SK-N-SH (cell line): ENCODE data around the gene CYP26A1. TPM values are rescaled to one million over a fixed set of nuclear protein-coding genes. Genes with fewer than 3 reads are reported as not detected.

Experiments
- CTCF ChIA-PET: fragments of 300-600, 350-600 bp; formaldehyde crosslinking; extraction: SDS; loops from one replicate; lab custom pipeline; 2021; lab: Yijun Ruan, JAX
- POLR2A ChIA-PET: fragments of 350-600 bp; sonication (Branson Sonifier 250); formaldehyde crosslinking; extraction: SDS; loops from one replicate; lab custom pipeline; 2020; ENCODE audit warnings: antibody characterized with exemption, inconsistent platforms; lab: Yijun Ruan, JAX
- DNase-seq: peaks from one replicate; pipeline ENCODE4 v3.0.0; 2012
- H2AFZ ChIP-seq: fragments of 200-600 bp; sonication (generic); 2 replicates; pipeline ENCODE4 v1.8.1; 2016; ENCODE audit warnings: antibody characterized with exemption, mild to moderate bottlenecking, low read depth
- H3F3A ChIP-seq: fragments of 200-600 bp; sonication (generic); replicated peaks from 2 replicates; pipeline ENCODE3; 2016; ENCODE audit warnings: antibody characterized with exemption, mild to moderate bottlenecking; ENCODE audit not compliant: insufficient read depth
- H3K27ac ChIP-seq, 2 experiments: fragments of 200-500 bp in 1 of 2; fragments of 200-600 bp in 1 of 2; sonication (Bioruptor generic) in 1 of 2; sonication (generic), shearing (Covaris generic) in 1 of 2; 2 replicates each; pipeline versions ENCODE4 v1.5.1 to v1.6.1; 2014 to 2016; ENCODE audit warnings: low read depth in 2 of 2, inconsistent platforms in 1 of 2, low read length in 1 of 2, mild to moderate bottlenecking in 1 of 2, mixed read lengths in 1 of 2
- H3K27me3 ChIP-seq: fragments of 200-600 bp; sonication (generic), shearing (Covaris generic); 2 replicates; pipeline ENCODE4 v1.6.1; 2016; ENCODE audit warnings: mixed run types; ENCODE audit not compliant: insufficient read depth
- H3K36me3 ChIP-seq, 2 experiments: fragments of 200-500 bp in 1 of 2; fragments of 200-600 bp in 1 of 2; sonication (Bioruptor generic) in 1 of 2; sonication (generic) in 1 of 2; replicated peaks in 1 of 2; 2 replicates each; pipeline versions ENCODE3 to v1.5.1; 2014 to 2016; ENCODE audit warnings: low read length in 1 of 2, mild to moderate bottlenecking in 1 of 2; ENCODE audit not compliant: insufficient read depth in 2 of 2, control insufficient read depth in 1 of 2
- H3K4me1 ChIP-seq, 2 experiments: fragments of 200-500 bp in 1 of 2; fragments of 200-600 bp in 1 of 2; sonication (Bioruptor generic) in 1 of 2; sonication (generic), shearing (Covaris generic) in 1 of 2; 2 replicates each; pipeline versions ENCODE4 v1.5.1 to v1.6.1; 2014 to 2016; ENCODE audit warnings: low read depth in 1 of 2, low read length in 1 of 2, mixed run types in 1 of 2; ENCODE audit not compliant: insufficient read depth in 2 of 2, control insufficient read depth in 1 of 2
- H3K4me2 ChIP-seq: fragments of 200-600 bp; sonication (generic), shearing (Covaris generic); 2 replicates; pipeline ENCODE4 v1.6.1; 2017; ENCODE audit warnings: mixed run types
- H3K4me3 ChIP-seq, 2 experiments: fragments of 200-500 bp in 1 of 2; fragments of 200-600 bp in 1 of 2; sonication (Bioruptor generic) in 1 of 2; sonication (generic), shearing (Covaris generic) in 1 of 2; 2 replicates each; pipeline versions ENCODE4 v1.5.1 to v1.8.1; 2014 to 2016; ENCODE audit warnings: low read depth in 2 of 2, inconsistent platforms in 1 of 2, low read length in 1 of 2, mild to moderate bottlenecking in 1 of 2, mixed read lengths in 1 of 2, moderate library complexity in 1 of 2
- H3K79me2 ChIP-seq: fragments of 200-600 bp; sonication (generic); 2 replicates; pipeline ENCODE4 v1.8.1; 2017; ENCODE audit warnings: mild to moderate bottlenecking; ENCODE audit not compliant: insufficient read depth
- H3K9ac ChIP-seq: fragments of 200-600 bp; sonication (generic); 2 replicates; pipeline ENCODE4 v1.6.1; 2017; ENCODE audit warnings: mixed run types
- H3K9me2 ChIP-seq: fragments of 200-600 bp; sonication (generic); 2 replicates; pipeline ENCODE4 v1.6.1; 2017; ENCODE audit warnings: mixed run types
- H3K9me3 ChIP-seq: fragments of 200-600 bp; sonication (generic); 2 replicates; pipeline ENCODE4 v1.6.1; 2017; ENCODE audit warnings: mixed run types, mild to moderate bottlenecking, moderate library complexity
- H4K20me1 ChIP-seq: fragments of 200-600 bp; sonication (generic); 2 replicates; pipeline ENCODE4 v1.6.1; 2017; ENCODE audit warnings: mild to moderate bottlenecking, mixed run types; ENCODE audit not compliant: insufficient read depth
- EP300 ChIP-seq, 2 experiments: IDR thresholded peaks; 2 replicates each; pipeline versions ENCODE4 v1.4.0 to v1.6.1; 2012; ENCODE audit warnings: borderline replicate concordance in 1 of 2, low read depth in 1 of 2, low read length in 1 of 2
- FOSL2 ChIP-seq: IDR thresholded peaks from 2 replicates; pipeline ENCODE4 v1.4.0; 2012; ENCODE audit warnings: low read depth, mild to moderate bottlenecking, moderate library complexity, borderline replicate concordance
- FOXJ3 ChIP-seq: sonication (generic); formaldehyde crosslinking; IDR thresholded peaks from 2 replicates; pipeline ENCODE4 v1.5.1; 2020; ENCODE audit warnings: mild to moderate bottlenecking, missing genetic modification reagents
- FOXM1 ChIP-seq: IDR thresholded peaks from 2 replicates; pipeline ENCODE4 v1.4.0; 2012; ENCODE audit warnings: low read depth, mild to moderate bottlenecking
- GATA2 ChIP-seq: sonication (generic); formaldehyde crosslinking; IDR thresholded peaks from 2 replicates; pipeline ENCODE4 v1.5.0; 2020; ENCODE audit warnings: mild to moderate bottlenecking, missing genetic modification reagents
- JUND ChIP-seq: IDR thresholded peaks from 2 replicates; pipeline ENCODE4 v1.4.0; 2012
- NFIC ChIP-seq: IDR thresholded peaks from 2 replicates; pipeline ENCODE4 v1.4.0; 2012; ENCODE audit warnings: borderline replicate concordance
- NRF1 ChIP-seq: IDR thresholded peaks from 2 replicates; pipeline ENCODE4 v1.6.1; 2012; ENCODE audit warnings: low read depth, mild to moderate bottlenecking, low read length
- RAD21 ChIP-seq: IDR thresholded peaks from 2 replicates; pipeline ENCODE4 v1.6.1; 2012; ENCODE audit warnings: mild to moderate bottlenecking, low read length
- RFX5 ChIP-seq: IDR thresholded peaks from 2 replicates; pipeline ENCODE4 v1.6.1; 2012; ENCODE audit warnings: mild to moderate bottlenecking, improper control_type of control experiment, low read length
- RXRA ChIP-seq: IDR thresholded peaks from 2 replicates; pipeline ENCODE4 v1.4.0; 2012; ENCODE audit warnings: low read depth, mild to moderate bottlenecking, borderline replicate concordance
- SMC3 ChIP-seq: IDR thresholded peaks from 2 replicates; pipeline ENCODE4 v1.6.1; 2012; ENCODE audit warnings: low read depth, low read length, improper control_type of control experiment
- TAF1 ChIP-seq: IDR thresholded peaks from 2 replicates; pipeline ENCODE4 v1.6.1; 2012; ENCODE audit warnings: low read depth, mild to moderate bottlenecking, low read length, moderate library complexity, borderline replicate concordance
- YY1 ChIP-seq: IDR thresholded peaks from 2 replicates; pipeline ENCODE4 v1.4.0; 2012; ENCODE audit warnings: low read depth, mild to moderate bottlenecking
- WGBS: methylation state at CpG from one replicate; pipeline ENCODE4 v1.1.6; 2017; ENCODE audit warnings: low lambda C conversion rate; 5-methylcytosine and 5-hydroxymethylcytosine counted together
- polyA plus RNA-seq, 3 experiments: library from polyadenylated mRNA; depleted of rRNA; stranded (reverse); fragments of >200 nt; gene quantifications; 2 replicates each; pipeline ENCODE4 v1.2.3, GENCODE V29; 2012
- TF ChIP-seq, protein P1 (sequence below): IDR thresholded peaks from 2 replicates; pipeline ENCODE4 v1.4.0; 2012; ENCODE audit warnings: low read depth, borderline replicate concordance
- TF ChIP-seq, protein P2 (sequence below): fragments of 150-350 bp; IDR thresholded peaks from 2 replicates; pipeline ENCODE4 v1.6.1; 2016; ENCODE audit warnings: mild to moderate bottlenecking, low read depth, low read length
- TF ChIP-seq, protein P3 (sequence below): IDR thresholded peaks from 2 replicates; pipeline ENCODE4 v1.4.0; 2012; ENCODE audit warnings: low read depth
- TF ChIP-seq, protein P4 (sequence below): IDR thresholded peaks from 2 replicates; pipeline ENCODE4 v1.6.1; 2012; ENCODE audit warnings: mild to moderate bottlenecking, low read depth, low read length, moderate library complexity

CYP26A1 gene
- polyA plus RNA-seq, 1 of the 3 experiments (the other 2 are of a cell fraction): not detected

DNA sequence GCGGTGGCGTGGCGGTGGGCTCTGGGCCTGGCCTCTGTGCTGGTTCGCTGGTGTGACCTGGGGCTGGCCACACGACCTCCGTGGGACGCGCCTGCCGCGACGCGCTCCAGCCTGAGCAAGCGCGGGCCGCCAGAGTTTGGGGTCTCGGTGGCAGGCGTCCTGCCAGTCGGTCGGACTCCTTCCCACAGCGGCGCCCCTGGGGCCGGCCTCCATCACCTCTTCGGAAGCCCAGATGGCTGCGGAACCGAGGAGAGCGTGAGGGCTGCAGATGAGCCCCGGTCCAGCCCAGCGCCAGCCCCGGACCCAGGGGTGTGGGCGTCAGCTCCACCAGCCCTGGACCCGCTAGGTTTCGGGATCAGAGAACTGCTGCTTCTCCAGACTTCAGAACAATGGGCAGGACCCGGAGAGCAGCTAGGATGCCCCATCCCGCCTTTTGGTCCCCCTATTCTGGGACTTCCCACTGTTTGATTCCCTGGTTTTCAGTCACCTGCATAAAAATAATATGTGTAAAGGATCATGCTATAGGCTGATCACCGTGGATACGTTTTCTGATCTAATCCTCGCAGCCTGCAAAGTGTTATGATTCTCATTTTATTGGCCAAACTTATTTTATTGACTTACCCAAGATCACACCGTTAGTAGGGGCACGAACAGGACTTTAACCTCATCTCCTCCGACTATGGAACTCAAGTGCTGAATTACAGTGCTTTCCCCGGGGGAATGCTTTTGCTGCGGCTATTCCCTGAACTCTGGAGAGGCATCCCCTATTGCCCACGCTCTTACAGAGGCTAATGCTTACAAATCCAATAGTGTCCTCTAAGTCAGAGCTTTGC is 10.3 kb upstream of the CYP26A1 start:
- no peak for TF ChIP-seq FOXJ3 (CRISPR knock-in tag)
- 94% methylated on average over 23 of the region's 43 CpGs for WGBS
- Histone ChIP-seq H3K9me3 (no peaks in the 10 kb centered on the region), H3K27ac (no peak overlapping the region), H3K4me2 (no peak overlapping the region), H2AFZ (no peak overlapping the region), H3K4me1 (peaks cover 0 to 7% of the 10 kb centered on the region in 2 experiments; a peak in 1 of 4 replicates), H3K36me3 (no peaks in the 10 kb centered on the region), H3K9ac (no peak overlapping the region), H3K4me3 (no peak overlapping the region), H3K79me2 (no peaks in the 10 kb centered on the region), H3F3A (no peaks in the 10 kb centered on the region), H3K9me2 (no peaks in the 10 kb centered on the region), H4K20me1 (no peaks in the 10 kb centered on the region), H3K27me3 (peaks cover 33% of the 10 kb centered on the region)
- ChIA-PET CTCF (interaction anchor here (0.7 to 8.4 kb wide), 4 partner anchors 15 to 295 kb away, joined by 3 to 69 read pairs (median 3); no protein-coding TSS in a partner anchor), POLR2A (no interaction called here)
- peak; percentile 31 for DNase-seq

DNA sequence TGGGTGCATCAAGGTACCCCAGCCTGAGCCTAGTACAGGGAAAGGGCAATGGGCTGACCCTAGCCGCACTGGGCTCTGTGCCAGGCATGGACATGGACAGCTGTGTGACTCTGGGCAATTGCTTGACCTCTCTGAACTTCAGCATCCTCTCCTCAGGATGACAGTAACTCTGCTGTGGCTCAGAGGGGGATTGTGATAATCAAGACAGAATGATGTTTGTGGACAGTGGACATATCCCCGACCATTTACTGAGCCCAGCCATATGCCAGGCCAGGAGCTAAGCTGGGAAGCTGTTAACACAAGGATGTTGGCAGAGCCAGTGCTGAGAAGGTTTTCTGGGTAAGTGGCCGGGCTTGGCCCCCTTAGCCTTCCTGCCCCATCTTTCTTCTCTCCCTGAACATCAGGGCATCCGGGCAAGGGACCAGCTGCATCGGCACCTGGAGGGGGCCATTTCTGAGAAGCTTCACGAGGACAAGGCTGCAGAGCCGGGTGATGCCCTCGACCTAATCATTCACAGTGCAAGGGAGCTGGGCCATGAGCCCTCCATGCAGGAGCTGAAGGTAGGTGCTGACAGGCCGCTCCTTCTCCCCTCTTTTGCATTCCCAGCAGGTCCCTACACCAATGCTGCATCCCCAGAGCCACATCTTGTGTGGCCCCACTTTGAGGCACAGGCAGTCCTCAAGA is 9.6 kb upstream of the CYP26A1 start:
- TF ChIP-seq, protein P1, sequence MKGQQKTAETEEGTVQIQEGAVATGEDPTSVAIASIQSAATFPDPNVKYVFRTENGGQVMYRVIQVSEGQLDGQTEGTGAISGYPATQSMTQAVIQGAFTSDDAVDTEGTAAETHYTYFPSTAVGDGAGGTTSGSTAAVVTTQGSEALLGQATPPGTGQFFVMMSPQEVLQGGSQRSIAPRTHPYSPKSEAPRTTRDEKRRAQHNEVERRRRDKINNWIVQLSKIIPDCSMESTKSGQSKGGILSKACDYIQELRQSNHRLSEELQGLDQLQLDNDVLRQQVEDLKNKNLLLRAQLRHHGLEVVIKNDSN: no peak
- TF ChIP-seq FOSL2 (no peak), YY1 (no peak), FOXJ3 (CRISPR knock-in tag) (no peak), GATA2 (CRISPR knock-in tag) (no peak), SMC3 (no peak), NFIC (no peak), FOXM1 (no peak), RXRA (no peak), EP300 (IDR thresholded peaks at IDR 0.05; ENCODE audit: borderline replicate concordance in 1 of 2, low read depth in 1 of 2, low read length in 1 of 2) (no peak), TAF1 (no peak), RFX5 (no peak), RAD21 (no peak), JUND (no peak), NRF1 (no peak)
- TF ChIP-seq, protein P2, sequence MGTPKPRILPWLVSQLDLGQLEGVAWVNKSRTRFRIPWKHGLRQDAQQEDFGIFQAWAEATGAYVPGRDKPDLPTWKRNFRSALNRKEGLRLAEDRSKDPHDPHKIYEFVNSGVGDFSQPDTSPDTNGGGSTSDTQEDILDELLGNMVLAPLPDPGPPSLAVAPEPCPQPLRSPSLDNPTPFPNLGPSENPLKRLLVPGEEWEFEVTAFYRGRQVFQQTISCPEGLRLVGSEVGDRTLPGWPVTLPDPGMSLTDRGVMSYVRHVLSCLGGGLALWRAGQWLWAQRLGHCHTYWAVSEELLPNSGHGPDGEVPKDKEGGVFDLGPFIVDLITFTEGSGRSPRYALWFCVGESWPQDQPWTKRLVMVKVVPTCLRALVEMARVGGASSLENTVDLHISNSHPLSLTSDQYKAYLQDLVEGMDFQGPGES: no peak
- TF ChIP-seq, protein P3, sequence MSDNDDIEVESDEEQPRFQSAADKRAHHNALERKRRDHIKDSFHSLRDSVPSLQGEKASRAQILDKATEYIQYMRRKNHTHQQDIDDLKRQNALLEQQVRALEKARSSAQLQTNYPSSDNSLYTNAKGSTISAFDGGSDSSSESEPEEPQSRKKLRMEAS: no peak
- TF ChIP-seq, protein P4, sequence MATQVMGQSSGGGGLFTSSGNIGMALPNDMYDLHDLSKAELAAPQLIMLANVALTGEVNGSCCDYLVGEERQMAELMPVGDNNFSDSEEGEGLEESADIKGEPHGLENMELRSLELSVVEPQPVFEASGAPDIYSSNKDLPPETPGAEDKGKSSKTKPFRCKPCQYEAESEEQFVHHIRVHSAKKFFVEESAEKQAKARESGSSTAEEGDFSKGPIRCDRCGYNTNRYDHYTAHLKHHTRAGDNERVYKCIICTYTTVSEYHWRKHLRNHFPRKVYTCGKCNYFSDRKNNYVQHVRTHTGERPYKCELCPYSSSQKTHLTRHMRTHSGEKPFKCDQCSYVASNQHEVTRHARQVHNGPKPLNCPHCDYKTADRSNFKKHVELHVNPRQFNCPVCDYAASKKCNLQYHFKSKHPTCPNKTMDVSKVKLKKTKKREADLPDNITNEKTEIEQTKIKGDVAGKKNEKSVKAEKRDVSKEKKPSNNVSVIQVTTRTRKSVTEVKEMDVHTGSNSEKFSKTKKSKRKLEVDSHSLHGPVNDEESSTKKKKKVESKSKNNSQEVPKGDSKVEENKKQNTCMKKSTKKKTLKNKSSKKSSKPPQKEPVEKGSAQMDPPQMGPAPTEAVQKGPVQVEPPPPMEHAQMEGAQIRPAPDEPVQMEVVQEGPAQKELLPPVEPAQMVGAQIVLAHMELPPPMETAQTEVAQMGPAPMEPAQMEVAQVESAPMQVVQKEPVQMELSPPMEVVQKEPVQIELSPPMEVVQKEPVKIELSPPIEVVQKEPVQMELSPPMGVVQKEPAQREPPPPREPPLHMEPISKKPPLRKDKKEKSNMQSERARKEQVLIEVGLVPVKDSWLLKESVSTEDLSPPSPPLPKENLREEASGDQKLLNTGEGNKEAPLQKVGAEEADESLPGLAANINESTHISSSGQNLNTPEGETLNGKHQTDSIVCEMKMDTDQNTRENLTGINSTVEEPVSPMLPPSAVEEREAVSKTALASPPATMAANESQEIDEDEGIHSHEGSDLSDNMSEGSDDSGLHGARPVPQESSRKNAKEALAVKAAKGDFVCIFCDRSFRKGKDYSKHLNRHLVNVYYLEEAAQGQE: no peak
- Histone ChIP-seq H3K9me2 (no peaks in the 10 kb centered on the region), H3K27me3 (peaks cover 40% of the 10 kb centered on the region), H3K9me3 (no peaks in the 10 kb centered on the region), H4K20me1 (no peaks in the 10 kb centered on the region), H3K9ac (no peak overlapping the region), H3K27ac (no peak overlapping the region), H3K4me1 (peaks cover 0 to 11% of the 10 kb centered on the region in 2 experiments; a peak in 1 of 4 replicates), H3K79me2 (no peaks in the 10 kb centered on the region), H2AFZ (no peak overlapping the region), H3F3A (no peaks in the 10 kb centered on the region), H3K4me2 (no peak overlapping the region), H3K4me3 (no peak overlapping the region), H3K36me3 (no peaks in the 10 kb centered on the region)
- DNase-seq: no peak
- ChIA-PET POLR2A (no interaction called here), CTCF (interaction anchor here (0.7 to 8.4 kb wide), 5 partner anchors 14 to 294 kb away, joined by 3 to 69 read pairs (median 3); no protein-coding TSS in a partner anchor)
- 88% methylated on average over 4 of the region's 9 CpGs for WGBS
